Measurements from ENCODE around the gene ERC1.

- TF ChIP-seq POLR2A (IDR thresholded peaks at IDR 0.05; ENCODE audit: low read length) = no peak
- no peak for TF ChIP-seq GATA1 (IDR thresholded peaks at IDR 0.05; ENCODE audit: low read depth, low read length)
These were observed 255.6 kb downstream of the ERC1 start for GRCh38 chr12:1246637-1247036.
